T follicular helper cell (primary cell): ENCODE data around the gene CDKN2B-AS1.

ENCODE experiments used
- DNase-seq: peaks from one replicate; pipeline ENCODE4 v3.0.0-alpha.2; 2020; ENCODE audit warnings: low read depth

CDKN2B-AS1 gene

DNA sequence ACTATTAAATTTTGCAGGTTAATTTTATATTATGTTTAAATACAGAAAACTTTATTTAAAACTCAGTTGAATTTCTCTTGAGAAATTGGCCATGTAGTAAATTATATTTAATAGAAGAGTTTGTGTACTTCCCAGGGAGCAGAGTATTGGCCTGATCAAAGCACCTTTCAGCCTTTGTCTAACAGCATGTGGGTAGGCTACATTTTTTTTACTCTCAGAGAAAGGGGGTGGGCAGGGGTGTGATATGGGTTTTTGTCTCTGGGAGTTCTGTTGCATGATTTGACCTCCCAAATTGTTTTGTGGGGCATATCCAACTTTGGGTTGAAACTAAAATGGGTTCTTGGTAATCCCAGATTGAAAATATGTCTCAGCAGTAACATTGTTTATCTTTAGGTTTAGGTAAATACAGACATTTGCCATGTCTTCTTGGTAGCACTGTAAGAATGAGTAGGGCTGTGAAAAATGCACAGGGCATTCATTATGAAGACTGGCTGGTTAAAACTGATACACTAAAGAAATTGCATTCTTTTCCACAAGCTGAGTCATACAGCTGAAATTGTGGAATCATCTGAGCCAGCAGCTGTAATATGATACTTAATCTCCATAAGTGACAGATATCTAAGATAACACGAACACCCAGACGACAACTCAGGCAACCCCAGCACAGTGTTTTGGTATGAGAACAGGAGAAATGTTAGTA is 89.9 kb downstream of the CDKN2B-AS1 start:
- DNase-seq: no peak

DNA sequence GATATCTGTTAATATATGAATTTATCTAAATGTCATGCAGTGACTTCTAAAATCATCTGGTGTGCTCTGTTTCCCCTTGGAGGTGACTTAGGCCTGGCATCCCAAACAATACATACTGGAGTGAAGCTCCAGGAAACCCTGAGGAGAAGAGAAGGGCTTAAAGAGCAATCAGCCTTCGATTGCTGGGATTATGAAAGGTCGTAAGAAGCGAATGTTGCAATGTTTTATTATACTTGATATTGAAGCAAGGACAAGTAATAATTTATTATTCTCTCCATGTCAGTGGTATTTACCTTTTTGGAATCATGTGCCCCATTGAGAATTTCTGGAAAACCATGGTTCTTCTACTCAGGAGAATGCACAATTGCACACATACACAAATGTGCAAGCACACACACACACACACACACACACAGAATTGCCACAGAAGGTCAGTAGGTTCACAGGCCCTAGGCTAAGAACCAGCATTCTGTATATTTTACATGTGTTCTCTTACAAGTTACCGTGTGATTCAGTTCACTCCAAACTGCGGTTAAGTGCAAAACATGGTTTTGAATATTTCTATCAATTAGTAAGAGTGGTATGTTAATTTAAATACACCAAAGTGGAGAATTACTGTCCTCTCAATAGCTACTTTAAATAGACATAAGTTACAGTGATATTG is 93.6 kb downstream of the CDKN2B-AS1 start:
- no peak for DNase-seq

DNA sequence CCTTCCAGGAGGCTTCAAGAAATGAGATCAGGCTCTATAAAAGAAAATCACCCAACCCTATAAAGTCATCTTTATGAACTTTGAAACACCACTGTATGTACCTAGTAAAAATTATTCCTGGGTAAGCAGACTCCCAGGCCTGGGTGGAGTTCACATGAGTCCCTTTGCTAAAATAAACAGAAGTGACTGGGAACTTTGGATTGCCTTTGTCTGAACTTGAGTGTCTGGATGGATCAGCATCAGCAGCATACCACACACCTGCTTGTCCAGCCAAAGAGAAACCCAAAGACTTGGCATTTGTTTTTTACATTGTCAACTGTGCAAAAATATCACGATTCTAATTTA is 94.1 kb downstream of the CDKN2B-AS1 start:
- no peak for DNase-seq

DNA sequence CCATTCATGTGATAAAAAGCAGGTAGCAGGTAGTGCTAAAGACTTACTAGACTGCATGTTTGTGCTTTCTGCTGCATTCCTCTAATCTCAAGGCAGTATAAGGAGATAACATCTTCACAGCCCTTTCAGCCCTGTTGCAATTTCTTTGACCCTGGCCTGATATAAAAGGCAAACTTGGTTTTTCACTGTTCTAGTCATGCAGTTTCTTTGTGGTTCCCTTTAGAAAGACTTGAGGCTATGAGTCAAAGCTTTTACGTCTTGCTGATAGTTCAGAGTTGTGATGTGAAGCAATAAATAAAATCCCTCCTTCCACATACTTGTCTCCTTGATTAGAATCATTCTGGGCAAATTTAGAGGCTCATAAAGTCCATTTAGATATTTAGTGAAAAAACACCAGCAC is 103.1 kb downstream of the CDKN2B-AS1 start:
- no peak for DNase-seq

DNA sequence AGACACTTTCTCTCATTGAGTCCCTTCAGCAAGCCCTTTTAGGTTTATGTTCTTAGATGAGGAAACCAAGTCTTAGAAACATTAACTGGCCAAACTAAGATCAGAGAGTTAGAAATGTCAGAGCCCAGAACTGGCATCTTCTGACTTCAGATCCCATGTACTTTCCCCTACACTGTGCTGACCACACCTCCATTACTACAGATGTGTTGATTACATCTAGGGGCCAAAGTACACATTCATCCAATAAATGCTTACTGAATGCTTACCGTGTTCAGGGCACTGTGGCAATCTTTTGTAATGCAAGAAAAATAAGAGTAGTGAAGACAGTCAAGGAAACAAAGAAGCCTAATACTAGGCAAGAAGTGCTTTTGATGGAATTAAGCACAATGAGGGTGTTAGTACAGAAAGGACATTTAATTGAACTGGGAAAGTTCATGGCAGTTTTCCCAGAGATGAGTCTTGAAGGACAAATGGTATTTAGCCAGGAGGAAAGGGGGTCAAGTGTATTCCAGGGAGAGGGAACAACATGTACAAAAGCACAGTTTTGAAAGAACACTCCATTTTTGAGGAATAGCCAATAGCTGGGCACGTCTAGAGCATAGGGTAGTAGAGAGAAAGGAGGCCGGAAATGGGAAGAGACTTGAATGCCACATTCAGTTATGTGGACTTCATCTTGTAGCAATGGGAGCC is 104.2 kb downstream of the CDKN2B-AS1 start:
- no peak for DNase-seq

DNA sequence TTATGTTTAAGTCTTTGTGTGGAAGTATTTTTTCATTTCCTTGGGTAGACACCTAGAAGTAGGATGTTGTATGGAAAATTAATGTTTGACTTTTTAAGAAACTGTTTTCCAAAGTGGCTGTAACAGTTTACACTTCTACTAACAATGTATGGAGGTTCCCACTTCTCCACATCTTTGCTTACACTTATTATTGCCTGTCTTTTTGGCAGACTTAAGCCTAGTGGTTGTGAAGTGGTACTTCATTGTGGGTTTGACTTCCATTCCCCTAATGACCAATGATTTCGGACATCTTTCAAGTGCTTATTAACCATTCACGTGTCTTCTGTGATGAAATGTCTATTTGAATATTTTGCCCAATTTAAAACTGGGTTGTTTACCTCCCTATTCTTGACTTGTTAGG is 106.0 kb downstream of the CDKN2B-AS1 start:
- no peak for DNase-seq

DNA sequence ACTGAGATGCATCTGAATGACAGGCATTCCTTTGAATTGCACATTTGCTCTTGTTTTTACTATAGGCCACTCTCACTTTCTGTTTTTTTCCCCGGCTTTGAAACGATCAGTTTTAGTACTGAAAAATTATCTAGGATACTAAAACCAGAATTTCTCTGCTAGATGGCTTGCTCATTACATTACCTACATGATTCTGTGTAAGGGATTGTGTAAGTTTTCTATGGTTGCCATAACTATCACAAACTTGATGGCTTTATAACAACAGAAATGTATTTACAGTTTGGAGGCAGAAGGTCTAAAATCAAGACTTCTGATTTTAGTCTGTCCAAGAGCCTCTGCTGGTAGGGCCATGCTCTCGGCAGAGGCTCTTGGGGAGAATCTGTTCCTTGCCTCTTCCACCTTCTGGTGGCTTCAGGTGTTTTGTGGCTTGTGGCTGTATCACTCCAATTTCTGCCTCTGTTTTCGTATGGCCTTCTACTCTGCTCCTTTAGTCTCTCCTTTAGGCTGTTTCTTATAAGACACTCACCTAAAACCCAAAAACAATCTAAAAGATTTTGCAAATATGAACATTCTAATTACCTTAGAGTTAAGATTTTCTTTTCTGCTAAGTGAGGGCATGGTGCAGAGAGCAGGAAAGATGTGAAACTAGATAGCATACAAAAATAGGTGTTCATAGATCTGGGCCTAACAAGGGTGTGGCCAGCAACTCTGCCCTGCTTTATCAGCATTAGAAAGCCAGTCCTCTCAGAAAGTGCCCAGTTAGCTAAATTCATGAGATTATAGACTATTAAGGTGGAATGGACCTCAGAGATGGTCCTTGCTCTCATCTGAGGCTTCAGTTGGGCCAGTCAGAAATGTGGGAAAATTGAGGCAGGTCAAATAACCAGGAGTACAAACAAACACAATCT is 107.8 kb downstream of the CDKN2B-AS1 start:
- no peak for DNase-seq

DNA sequence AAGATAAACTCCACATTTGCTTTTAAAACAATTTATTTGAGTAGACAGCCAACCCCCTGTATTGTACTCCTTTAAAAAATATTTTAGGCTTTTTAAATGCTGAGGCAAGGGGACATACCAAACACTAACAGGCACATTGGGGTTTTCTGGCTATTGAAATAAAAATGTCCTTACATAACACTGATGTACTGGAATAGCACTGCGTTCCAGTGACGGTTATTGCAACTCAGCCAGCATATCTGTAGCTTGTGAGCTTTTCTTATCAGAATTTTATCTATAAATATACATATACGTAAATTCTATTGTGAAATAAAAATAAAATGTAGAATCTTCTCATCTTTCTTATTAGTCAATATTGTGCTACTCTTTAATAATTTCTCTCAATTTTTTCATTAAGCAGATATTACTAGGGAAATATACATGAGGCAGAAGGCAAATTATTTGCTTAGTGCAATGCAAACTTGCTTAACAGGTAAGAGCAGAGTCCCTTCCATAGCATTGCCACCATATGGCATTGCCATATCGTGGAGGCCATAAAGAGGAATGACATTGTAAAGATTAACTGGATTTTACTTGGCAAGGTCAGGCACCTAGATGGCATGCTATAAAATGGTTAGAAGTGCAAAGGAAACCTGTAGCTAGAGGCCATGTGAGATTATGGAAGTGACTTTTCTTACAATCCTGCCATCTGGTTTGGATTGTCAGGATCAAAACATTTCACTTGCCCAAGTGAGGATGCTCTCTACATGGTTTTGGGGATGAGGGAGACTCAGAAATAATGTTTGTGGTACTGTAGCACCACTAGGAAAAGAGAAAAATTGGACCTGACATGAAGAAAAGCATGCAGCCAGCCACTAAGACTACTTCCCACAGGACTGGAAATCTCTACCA is 109.3 kb downstream of the CDKN2B-AS1 start:
- no peak for DNase-seq

DNA sequence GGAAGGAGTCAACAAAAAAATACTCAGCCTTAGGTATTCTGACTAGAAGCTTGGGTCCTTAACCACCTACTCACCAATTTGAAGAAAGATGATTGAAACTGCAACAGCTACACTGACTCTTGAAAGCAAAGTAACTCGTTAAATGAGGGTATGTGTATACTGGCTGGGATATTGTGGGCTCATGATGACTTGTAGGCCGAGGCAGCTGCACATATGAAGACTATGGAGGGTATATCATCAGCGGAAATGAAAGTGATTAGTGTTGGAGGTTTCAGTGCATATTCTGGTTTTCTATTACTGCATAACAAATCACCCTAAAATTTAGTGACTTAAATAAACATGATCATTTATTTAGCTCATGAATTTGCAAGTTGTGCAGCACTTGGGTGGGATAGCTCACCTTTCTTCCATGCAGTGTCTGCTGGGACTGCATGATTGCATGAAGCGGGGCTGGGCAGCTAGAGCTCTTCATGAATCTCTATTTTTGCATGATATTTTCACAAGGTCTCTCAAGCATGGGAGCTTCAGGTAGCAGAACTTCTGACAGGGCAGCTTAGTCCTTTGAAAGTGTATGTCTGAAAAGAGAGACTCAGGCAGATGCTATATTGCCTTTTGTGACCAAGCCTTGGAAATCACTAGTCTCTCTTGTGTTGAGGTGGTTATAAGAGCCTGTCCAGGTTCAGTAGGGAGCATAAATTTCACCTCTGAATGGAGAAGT is 110.6 kb downstream of the CDKN2B-AS1 start:
- DNase-seq: no peak

DNA sequence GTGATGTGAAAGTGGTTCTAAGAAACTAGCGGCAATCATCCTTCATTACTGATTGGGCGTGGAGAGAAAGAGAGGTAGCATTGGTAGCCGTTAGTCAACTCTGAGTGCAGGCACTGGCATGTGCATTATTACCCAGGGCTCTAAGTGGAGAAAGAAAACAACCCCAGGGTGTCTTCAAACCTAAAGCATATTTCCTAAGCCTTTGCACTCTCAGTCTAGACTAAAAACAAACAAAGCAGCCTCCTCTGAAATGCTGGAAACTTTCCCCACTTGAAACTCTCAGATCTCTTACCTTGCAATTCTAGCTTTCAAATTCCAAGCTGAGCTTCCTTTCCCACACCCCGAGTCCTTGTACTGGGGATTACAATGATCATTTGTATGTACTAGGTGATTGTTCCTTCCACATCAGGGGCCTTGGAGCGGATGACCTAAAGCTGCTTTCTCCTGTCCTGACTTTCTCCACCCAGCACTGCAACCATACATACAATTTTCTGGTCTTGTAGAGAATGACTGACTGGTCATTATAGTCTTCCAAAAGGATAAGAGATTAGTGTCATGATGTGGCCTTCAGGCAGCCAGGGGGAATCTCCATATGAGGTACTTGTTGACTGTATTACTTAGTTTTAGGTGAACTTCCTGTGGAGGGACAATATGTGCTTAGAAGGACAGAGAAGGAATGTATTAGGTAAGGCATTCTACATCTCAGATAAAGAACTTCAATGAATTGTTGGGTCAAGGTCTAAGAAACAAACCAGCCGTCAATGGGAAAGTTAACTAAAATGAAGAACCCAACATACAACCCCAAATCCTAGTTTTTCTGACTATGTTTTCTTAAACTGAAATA is 112.8 kb downstream of the CDKN2B-AS1 start:
- DNase-seq: no peak

DNA sequence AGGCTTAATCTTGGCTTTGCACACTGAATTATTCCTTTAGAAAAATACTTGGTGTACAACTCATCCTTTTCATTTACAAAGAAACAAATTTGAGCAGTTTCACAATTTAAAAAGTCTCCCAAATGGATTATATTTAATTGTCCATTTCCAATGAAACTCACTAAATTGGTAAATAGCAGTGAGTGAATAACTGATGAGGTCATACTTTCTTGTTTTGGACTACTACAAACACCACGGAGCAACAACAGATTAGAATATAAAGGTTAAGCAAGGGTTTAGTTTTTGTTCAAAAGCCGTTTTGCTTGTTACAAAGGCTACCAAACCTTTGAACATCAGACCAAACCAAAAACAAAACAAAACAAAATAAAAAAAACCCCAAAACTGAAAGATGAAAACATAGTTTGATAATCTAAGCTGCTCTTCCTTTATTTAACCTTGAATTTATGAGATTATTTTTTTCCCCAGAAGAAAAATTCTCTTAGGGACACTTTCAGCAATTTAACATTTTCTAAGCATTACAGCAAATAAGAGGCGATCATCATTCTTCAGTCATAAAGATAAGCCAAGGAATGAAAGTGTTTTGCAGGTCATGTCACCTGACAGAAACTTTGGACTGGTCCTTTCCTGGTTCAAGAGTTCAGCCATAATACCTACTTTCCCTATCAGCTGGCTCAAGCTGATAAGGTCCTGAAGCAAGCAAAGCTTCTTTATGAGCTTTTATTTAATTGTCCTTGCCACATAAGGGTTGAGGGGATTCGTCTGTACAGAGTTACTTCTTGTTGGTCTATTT is 114.2 kb downstream of the CDKN2B-AS1 start:
- no peak for DNase-seq

DNA sequence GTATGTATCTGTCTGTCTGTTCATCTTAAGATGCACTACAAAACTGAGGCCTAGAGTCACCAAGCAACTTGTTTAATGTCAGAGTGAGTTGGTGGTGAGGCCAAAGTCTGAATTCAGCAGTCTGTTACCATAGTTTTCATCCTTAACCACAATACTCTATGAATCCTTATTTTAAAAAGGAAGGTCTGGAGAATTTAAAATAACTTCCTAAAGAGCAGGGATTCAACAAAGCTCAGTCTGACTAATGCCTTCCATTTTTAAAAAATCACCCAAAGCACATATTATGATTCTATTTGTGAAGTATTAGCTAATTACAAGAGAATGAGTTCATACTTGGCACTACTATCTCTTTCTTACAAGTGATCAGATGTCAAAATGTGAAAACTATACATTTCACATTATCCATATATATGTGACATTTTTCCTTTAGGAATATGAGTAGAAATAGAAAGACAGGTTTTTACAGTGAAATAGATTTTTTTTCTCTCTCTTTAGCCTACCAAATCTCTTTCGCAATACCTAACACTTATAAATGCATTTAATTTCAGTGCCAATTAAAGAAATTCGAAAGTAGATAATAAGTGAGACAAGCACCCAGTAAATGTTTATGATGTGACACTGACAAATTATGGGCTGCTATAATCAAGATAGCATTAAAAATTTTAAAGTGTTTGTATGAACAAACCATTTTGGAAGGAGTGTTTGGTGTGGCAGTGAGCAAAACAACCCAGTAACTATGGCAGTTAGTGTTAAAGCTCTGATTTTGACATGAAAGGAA is 116.8 kb downstream of the CDKN2B-AS1 start:
- no peak for DNase-seq

DNA sequence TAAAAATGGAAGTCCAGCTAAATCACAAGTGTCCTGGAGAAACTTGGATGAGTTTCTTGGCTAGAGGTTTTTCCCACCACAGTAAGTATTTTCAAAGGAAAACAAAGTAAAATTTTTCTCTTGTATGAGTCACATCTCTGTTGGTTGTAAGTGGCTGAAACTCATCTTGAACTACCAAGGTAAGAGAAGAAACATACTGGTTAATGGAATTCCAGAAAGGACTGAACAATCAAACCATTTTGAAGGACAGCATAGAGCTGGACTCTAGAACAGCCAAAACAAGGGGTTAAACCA is 117.3 kb downstream of the CDKN2B-AS1 start:
- no peak for DNase-seq

DNA sequence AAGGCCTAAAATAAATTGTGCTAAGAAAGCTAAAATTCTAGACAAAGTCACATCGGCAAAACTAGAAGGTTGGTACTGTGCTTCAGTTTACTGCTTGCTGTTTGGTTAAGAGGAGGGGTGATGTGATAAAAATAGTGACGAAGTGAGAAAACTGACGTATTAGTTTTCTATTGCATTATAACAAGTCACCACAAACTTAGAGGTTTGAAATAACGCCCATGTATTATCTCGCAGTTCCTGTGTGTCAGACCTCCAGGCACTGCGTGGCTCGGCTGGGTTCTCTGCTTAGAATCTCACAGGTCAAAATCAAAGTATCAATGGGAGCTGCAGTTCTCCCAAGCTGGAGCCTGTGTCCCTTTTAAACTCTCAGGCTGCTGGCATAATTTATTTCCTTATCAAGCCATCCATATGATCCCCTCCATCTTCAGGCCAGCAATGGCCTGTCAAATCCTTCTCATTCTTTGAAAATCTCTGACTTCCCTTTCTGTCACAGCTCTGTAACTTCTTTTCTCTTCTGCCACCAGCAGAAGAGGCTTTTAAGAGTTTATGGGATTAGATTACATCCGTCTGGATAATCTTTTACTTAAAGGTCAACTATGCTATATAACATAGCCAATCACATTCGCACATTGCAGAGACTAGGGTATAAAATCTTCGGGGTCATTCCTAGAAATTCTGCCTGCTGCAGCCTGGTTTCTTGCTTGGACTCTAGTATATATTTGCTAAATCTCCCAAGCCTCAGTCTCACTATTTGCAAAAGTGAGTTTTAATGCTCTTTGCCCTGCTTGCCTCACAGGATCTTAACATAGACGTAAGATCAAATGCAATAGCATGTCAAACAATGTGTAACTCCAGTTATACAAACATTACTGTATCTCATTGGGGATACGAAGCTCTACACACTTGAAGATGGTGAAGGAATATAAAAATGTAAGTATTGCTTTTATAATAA is 118.6 kb downstream of the CDKN2B-AS1 start:
- no peak for DNase-seq

DNA sequence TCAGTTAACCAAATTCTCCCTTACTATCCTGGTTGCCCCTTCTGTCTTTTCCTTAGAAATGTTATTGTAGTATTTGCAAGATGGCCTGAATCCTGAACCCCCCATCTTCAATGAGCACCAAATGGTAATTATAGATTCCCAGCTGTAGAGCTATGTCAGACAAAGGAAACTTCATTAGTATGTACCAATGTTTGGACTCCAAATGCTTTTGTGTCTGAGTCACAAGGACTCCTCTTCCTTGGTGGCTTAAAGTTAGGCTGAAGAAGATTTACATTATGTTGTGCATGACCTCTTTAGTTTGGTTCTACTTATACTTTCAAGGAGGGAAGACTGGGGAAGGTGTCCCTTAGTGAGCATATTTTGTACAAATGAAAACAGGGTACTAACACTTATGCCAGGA is 120.4 kb downstream of the CDKN2B-AS1 start:
- no peak for DNase-seq

DNA sequence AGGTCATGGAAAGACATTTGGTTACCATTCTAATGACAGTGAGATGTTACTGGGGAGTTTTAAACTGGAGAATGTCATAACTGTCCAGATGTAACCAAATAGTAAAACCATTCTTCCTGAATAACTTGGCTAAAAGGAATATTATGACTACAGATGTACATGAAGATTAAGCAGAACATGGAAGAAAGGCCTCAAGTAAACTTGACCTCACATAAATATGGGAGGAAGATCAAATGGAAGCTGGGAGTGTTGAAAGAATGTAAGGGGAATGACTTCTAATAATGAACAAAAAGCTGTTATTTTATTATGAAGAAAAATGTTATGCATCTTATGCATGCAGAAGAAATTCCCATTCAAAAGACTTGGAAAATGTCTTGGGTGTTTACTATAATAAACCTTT is 122.2 kb downstream of the CDKN2B-AS1 start:
- no peak for DNase-seq
